ENCODE data around the gene PTPRD.

Gene PTPRD

DNA sequence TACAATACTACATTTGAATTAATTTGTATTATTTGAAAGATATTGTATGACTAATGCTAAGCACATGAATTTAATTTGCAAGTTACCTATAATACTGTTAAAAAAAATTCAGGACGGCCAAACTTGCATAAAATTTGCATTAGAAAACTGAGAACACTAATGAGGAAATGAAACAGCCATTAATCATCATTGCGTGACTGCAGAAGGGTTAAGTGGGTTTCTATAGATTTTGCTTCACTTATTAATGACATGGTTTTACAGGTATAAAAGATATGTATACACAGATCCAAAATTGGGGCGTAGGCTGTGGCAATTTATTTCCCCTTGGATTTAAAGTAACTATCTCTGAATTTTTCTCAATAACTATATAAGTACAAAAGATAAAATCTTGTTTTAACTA lies 882.6 kb downstream of the PTPRD start:
- DNase-seq: no peak

DNA sequence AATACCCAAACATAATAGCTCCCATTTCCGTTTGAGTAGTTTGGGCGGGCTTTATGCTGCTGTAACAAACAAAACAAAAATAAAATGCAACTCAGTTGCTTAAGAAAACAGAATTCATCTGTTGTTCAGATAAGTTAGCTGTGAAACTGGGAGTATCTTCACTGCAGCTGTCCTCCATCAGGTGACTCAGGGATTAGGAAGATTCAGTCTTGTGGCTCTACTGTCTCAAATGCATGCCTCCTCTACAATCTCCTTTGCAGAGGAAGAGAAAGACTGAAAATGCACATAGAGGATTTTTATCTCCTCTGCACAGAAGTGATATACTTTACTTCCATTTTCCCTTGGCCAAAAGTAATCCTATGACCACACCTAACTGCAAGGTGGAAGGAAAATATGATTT lies 883.7 kb downstream of the PTPRD start:
- DNase-seq: no peak

DNA sequence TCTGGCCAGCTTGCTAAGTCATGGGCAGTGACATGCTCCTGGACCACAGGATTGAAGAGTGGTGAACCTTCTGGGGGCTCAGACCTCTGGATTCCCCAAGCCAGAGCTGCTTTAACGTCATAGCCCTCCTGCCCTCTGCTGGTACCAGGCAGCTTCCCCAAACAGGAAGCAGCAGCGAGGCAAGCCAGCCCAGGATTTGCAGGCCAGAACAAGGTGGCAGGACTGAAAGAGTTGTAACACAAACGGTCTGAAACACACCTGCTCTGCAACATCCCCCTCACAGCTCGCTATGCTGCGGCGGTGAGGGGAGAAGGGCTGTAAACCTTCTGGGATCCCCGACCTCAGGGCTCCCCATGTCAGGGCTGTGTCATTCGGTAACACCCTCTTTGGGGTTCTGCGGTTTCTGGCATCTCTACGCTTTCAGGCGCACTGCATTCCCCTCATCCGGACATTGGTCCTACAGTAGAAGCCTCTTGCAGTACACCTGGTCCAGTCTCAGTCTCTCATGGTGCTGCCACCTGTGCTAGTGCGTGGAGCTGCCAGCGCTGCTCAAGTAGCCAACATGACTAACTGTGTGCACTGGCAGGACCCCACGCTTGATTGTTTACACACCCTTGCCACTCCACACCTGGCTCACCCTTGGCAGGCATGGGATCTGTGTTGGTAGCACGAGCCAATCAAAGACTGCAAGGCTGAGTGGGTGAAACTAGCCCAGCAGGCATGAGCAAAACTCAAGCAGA lies 893.3 kb downstream of the PTPRD start:
- DNase-seq: no peak

DNA sequence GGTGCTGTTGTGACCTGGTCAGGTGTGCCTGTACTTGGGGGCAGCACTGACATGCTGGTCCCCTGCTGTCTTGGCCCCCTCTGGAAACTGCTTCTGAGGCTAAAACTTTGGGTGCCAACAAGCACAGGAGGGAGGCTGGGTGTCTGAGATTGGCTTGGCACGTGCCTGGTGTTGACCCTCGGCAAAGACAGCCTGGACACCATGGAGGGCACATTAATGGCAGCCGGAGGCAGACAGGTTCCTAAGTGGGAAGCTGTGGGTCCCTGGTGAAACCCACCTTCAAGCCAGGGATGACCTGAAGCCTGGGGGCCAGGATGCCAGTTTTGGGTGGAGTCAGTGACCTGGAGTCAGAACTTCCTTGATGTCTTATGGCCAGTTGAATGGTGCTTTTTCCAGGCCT lies 894.1 kb downstream of the PTPRD start:
- no peak for DNase-seq

DNA sequence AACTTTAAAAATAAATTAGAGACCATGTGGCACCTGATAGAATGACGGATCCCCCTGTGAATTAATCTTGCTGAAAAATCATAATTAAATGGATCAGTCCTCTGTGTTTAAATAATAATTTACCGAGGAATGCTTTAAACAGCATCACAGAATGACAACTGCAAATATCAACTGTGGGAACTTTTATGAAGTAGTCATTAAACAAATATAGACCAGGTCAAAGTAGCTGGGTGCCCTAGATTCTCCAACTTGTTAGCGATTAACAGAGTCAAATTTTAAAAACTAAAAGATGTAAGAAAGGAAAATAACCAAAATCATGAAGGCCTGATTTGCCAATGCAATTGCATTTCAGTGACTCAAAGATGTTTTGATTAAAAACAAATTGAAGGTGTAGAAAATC lies 933.4 kb downstream of the PTPRD start:
- no peak for DNase-seq

DNA sequence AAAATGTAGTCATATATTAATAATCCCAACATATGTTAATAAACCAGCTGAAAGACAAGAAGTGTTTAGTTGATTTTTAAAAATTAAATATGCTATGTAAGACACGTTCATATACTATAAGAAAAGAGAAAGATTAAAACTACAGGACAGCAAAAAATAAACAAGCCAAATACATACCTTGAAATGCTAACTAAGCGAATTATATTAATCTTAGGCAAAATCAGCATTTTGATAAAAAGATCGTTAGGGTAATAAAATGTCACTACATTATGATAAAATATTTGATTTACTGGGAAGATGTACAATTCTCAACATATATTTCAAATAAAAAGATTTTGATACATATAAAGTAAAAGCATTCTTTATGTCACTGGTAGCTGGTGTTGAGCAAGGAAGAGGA lies 938.3 kb downstream of the PTPRD start:
- no peak for DNase-seq

DNA sequence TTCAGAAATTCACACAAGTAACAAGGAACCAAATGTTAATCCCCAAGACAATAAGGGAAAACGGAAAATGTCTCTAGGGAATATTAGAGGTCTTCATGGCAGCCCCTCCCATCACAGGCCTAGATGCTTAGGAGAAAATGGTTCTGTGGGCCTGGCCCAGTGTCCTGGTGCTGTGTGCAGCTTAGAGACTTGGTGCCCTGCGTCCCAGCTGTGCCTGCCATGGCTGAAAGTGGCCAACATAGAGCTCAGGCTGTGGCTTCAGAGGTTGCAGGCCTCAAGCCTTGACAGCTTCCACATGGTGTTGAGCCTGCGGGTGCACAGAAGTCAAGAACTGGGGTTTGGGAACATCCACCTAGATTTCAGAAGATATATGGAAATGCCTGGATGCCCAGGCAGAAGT lies 942.3 kb downstream of the PTPRD start:
- no peak for DNase-seq

DNA sequence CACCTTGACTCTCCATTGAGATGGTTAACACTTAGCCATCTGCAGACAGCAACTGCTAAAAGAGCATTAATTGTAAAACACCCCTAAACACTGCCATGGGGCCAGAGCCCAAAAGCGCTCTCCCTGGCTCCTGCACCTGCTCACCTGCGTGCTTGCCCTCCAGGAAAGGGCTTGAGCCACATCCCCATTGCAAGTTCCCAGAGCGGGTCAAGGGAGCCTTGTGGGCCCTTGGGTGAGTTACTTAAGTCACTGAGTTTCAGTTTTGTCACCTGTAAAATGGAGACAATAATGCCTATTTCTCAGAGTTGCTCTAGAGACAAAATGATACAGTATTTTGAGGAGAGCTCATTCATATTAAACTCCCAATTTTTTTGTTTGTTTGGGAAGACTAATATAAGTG lies 967.8 kb downstream of the PTPRD start:
- peak; percentile 24 for DNase-seq

DNA sequence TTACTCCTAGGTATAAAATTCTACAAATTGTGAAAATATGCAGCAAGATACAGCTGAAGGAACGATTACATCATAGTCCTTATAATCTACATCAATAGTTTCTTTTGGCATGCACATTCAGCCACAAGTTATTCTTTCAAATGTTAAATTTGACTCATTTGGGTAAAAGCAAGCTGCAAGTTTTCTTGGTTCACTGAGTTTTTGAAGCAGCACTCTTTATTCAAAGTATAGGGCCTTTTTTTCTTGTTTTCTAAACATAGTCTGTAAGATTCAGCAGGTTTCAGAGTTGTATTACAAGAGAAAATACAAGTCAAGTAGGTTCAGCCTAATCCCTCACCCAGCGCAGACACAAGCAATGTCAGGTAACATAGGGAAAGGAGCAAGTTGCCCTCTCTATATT lies 981.5 kb downstream of the PTPRD start:
- DNase-seq: no peak

DNA sequence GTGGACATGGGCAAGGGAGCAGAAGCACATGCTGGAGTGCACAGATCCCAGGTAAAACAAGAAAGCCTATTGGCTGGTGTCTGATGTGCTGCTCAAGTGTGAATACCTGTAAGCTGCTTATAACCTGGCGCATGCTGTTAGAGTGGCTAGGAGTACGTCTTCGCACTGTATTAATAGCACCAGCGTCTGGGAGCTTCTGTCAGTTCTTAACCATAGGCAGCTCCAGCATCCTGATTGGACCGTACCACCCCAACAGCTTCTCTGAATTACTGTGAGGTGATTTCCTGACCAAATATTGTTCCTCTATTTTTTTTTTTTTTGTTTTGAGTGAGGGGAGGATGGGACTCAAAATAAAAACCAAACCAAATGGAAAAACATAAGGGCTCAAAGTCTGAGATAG lies 987.6 kb downstream of the PTPRD start:
- DNase-seq: no peak

DNA sequence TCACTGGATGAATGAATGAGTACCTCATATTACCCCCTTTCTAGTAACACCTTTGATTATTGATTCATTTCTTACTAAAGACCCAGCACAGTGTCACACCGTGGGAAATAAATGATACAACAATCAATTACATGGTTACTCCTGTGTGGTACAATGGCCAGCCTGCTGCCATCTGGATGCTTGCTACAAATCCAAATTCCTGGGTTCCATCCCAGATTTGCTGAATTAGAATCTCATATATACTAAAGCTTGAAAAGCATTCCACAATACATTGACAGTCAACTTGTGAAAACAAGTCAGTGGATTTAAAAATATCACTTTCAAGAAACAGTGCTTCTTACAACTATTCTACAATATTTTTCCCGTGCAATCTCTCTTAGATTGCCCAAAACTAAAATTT lies 989.3 kb downstream of the PTPRD start:
- DNase-seq: no peak

DNA sequence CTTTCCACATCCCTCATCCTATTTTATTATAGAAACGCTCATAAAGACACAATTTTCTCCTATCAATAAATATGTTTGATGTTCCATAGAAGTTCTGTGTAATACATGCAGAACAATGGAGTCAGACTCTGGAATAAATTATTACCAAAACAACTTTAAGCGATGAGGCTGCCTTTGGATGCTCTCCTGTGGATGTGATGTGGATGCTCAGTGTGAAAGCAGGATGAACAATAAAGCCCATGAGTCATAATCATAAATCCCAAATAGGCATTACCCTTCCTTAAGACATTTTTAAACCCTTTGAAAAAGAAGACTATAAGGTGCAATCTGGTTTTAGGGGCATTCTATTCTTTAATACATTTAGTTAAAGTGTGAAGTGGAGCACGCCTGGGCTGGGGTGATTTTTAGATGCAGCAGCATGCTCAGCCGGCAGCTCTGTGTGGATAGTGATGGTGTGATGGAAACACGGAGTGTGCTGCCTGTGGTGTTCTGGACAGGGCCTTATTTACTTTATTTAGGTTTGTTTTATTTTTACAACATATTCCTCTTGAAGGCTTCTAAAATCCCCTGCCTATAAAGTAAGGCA lies 991.4 kb downstream of the PTPRD start:
- DNase-seq: no peak

DNA sequence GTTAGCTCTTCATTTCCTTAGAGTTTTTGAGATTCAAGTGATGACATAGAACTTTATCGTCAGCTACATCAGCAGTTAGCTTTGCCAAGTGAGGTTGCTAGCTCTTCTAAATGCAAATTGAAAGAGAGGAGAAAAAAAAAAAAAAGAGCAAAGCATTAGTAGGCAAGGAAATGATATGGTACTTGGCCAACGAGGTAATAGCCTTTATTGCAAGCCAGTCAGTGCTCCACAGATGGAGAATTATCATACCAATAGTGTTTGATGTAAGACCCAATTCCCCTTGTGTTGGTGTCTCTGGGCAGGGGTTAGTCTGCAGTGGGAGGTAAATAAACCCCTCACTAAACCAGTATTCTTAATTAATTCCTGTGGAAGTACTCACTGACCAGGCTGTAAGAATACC lies 992.1 kb downstream of the PTPRD start:
- DNase-seq: no peak

DNA sequence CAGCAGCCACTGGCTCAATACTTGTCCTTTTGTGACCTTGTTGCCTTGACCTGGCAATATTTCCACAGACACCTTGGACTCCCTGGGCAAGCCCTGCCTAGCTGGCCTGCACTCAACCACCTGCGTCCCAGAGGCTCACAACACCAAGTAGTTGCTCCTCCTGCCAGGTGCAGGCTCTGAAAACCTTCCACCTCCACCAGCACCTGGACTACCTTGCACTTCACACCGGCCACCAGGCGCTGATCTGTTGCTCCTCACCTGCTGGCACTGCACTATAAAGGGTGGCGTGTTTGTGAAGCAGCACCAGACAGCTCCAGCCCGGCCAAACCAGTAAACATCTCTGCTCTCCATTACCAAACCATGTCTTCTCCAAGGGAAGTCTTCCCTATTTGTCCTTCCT lies 997.7 kb downstream of the PTPRD start:
- DNase-seq: no peak

DNA sequence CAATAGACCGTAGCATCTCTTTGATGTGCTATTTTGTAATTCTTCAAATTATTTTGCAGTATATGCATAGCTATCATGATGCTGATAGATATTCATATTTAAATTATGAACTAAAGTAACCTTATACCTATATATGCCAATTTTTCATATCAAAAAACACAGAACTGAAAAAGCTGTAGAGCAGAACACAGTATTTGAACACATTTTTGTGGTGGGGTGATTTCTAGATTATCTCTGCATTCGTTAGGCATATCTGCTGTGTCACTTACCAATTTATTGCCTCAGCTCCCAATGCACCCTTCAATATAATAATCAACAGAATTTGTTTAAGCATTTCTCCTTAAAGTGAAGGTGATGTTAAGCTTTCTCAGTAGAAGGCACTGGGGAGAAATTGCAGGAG lies 998.2 kb downstream of the PTPRD start:
- no peak for DNase-seq

DNA sequence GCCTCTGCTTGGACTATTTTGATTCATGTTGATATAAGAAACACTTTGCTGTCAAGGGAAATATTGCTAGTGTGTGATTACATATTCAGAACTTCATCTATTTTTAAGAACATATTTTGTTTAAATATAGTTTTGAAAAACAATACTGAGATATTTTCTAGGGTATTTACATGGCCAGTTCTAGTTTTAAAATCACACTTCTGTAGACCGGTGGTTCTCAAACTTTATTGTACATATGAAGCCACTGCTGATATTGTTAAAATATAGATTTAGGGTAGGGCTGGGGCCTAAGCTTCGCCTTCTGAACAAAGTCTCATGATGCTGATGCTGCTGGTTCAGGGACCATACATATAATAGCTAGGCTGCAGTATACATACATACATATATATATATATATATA lies 1000.0 kb downstream of the PTPRD start:
- DNase-seq: no peak

DNA sequence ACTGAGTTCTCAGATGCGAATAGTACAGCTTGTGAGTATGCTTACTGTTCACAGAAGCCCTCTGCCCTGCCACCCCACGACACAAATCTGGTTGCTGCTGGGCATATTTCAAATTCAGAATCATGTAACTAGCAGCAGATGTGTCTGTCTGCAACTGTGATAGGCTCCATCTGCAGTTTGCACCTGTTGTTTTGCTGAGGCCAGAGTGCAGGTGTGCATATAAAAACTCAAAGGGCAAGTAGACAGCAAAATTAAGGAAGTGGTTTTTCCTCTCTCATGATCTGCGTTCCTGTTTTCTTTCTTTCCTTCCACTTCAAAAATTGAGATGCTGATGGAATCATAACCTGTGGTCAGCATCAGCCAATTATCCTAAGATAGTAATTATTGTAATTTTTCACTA lies 1000.5 kb downstream of the PTPRD start:
- DNase-seq: peak; percentile 93

DNA sequence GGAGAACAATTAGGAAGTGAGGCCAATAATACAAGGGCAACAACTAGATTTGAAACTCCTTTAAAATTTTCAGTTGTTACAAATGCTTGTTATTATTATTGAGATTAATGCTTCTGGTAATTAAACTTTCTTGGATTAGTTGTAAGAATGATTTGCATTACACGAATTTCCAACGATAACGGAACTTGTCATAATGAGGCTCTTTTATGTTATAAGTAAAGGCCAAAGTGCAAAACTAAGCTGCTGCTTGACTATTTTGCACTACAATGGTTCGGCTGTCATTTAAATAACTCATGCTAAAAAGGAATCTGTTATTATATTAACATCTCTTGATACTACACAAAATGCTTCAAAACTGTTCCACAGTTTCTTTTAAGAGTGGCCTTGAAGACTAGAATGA lies 1007.1 kb downstream of the PTPRD start:
- no peak for DNase-seq

DNA sequence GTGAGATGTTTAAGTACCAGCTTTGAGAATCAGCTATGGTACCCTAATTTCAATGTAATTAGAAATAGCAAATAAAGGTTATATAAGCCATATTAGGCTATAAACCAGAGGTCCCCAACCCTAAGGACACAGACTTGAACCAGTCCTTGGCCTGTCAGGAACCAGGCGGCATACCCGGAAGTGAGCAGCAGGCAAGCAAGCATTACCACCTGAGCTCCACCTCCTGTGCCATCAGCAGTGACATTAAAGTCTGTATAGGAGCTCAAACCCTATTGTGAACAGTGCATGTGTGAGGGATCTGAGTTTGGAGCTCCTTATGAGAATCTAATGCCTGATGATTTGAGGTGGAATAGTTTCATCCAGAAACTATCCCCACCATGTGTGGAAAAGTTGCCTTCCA lies 1009.5 kb downstream of the PTPRD start:
- DNase-seq: no peak

DNA sequence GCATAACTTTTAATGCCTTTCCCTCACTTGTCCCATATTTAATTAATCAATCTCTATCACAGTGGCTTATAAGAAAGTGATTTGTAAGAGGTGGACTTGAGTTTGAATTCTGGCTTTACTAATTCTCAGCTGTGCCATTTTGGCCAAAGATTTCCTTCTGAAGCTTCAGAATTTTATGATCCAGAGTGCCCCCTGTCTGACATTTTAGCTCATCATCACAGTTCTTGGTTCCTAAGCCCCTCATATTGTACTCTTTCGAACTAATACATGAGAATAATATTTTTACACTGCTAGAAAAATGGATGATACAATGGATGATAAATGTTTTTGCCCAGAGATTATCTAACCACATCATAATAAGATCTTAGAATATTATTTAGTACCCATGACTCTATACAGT lies 1014.1 kb downstream of the PTPRD start:
- DNase-seq: peak; percentile 59

DNA sequence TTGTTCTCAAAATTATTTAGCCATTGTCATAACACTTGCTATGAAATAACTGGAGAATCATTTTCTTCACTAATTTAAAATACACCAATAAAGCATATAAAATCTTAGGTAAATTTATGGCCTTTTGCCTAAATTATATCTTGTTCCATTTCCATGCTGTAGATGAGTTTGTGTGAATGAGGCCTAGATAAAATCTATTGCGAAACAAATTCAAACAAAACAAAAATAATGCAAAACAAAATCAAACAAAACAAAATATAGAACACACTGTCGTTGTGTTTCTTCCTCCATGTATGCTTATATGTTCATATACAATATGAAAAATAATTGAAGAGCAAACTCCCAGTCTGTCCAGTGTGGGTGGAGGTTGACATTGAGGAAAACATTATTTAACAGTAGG lies 1020.7 kb downstream of the PTPRD start:
- no peak for DNase-seq

DNA sequence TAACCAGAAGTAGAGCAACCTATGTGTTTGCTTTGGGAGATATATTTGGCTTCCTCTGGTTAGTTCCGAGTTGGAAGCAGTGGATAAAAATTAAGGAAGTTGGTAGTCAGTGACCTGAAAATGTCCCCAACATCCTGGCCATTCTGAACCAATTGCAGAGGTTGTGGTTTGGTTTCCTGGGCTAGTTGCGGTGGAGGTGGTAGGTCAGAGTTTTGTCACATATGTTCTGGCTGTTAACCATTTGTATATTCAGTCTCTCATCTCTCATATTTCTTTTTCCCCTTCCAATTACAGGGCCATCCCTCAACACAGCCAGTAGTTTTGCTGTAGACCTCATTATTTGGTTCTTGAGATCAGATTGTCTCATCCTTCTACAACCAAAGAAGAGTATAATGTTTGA lies 1026.9 kb downstream of the PTPRD start:
- DNase-seq: no peak

DNA sequence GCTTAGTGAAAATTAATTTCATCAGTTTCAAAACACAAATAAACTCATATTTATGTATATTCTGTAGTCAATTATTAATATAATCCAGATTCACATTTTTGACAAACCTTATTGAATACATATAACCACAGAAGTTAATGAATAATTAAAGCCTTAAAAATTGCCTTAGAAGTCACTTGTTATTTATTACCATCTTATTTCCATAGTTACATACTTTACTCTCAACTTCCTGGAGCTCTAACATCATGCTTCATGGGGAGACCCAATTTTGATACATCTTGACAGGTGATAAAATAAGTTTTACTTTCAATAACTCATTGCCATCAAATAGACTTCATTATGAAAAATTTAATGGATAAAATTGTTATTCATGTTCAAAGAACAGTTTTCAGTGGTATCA lies 1038.7 kb downstream of the PTPRD start:
- no peak for DNase-seq

DNA sequence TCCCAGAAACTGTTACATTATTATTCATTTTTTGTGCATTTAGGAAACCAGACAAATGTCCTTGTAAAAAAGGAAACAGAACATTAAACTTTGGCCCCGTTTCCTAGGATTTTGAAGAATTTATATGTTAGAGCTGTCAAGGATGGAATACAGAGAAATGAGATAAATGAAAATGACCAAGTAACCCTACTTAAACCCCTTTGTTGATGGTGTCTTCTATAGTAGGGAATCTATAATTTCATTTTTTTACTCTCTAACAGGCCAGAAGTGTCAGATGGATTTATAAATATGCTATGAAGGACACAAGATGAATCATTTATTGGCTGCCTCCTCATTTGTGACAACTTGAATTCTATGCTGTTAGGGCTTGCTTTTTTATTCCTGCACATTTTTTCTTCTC lies 1047.1 kb downstream of the PTPRD start:
- no peak for DNase-seq

DNA sequence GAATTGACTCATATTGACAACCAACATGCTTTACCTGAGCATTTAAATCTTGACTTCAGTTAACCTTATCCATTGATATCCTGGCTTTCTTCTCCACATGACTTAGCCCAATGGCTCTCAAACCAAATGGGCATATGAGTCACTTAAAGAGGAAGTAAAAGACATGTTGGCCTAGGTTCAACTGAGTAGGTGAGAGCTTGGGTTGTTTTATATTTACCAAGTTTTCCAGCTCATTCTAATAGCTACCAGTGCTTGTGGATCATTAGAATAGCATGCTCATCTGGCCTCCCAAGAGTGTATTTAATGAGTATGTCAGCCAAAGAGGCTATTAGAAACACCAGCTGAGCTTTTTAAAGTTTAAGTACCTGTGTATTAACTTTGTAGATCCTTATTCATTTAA lies 1049.0 kb downstream of the PTPRD start:
- DNase-seq: peak; percentile 91

Measured in NCI-H69 (cell line).